Vagina (tissue), 2 donors: ENCODE measurements around the gene SMPD2.

Source experiments
- CTCF ChIP-seq, 3 experiments: fragments of 450-650 bp in 2 of 3; fragments of 200-600 bp in 1 of 3; sonication (generic) in 1 of 3; IDR thresholded peaks; one replicate each; pipeline ENCODE4 v1.5.1; 2017 to 2019; ENCODE audit warnings: antibody characterized with exemption in 3 of 3, mild to moderate bottlenecking in 2 of 3, moderate library complexity in 2 of 3
- POLR2A ChIP-seq, 2 donors: fragments of 450-650 bp; IDR thresholded peaks; one replicate each; pipeline ENCODE4 v1.6.1; 2017; ENCODE audit warnings: antibody characterized with exemption in 2 of 2, mild to moderate bottlenecking in 2 of 2, moderate library complexity in 2 of 2
- POLR2AphosphoS5 ChIP-seq, 2 donors: sonication (generic); formaldehyde crosslinking; IDR thresholded peaks; one replicate each; pipeline ENCODE4 v1.9.0; 2017; ENCODE audit warnings: antibody characterized with exemption in 2 of 2, mild to moderate bottlenecking in 2 of 2, low read depth in 1 of 2; ENCODE audit not compliant: insufficient read depth in 1 of 2

- TF ChIP-seq CTCF (IDR thresholded peaks at IDR 0.05) (no peak), POLR2A (IDR thresholded peaks at IDR 0.05) (no peak), POLR2AphosphoS5 (IDR thresholded peaks at IDR 0.05; ENCODE audit: insufficient read depth in 1 of 2, low read depth in 1 of 2) (no peak)
These were observed 40.5 kb downstream of the SMPD2 start for GRCh38 chr6:109480993-109481480.
